Measurements from ENCODE around the gene EPN2.
"Not testable (repeated sequence)": the region's sequence is repeated elsewhere in the genome, so short reads cannot be mapped to it uniquely, and the experiment has no call there.

The EPN2 gene

GRCh38 chr17:19237139-19237388 is at the start of gene EPN2:
EPN2 (plus strand) TSS chr17:19237366; CDS start chr17:19283120, 45,754 bp downstream.
- DNase-seq (ENCODE audit: low read depth), result peak; percentile 29

GRCh38 chr17:19187883-19188869 is 49.0 kb upstream of the EPN2 start:
- DNase-seq (ENCODE audit: low read depth), result not testable (repeated sequence)

- not testable (repeated sequence) for DNase-seq (ENCODE audit: low read depth)
These were observed 48.1 kb upstream of the EPN2 start for GRCh38 chr17:19188870-19189708.

- DNase-seq (ENCODE audit: low read depth), result not testable (repeated sequence)
These were observed 47.3 kb upstream of the EPN2 start for GRCh38 chr17:19189781-19190405.

- not testable (repeated sequence) for DNase-seq (ENCODE audit: low read depth)
These were observed 40.6 kb upstream of the EPN2 start for GRCh38 chr17:19196382-19197204.

GRCh38 chr17:19202448-19202847 is 34.7 kb upstream of the EPN2 start:
- DNase-seq (ENCODE audit: low read depth), result not testable (repeated sequence)

- not testable (repeated sequence) for DNase-seq (ENCODE audit: low read depth)
These were observed 33.7 kb upstream of the EPN2 start for GRCh38 chr17:19203429-19203828.

- not testable (repeated sequence) for DNase-seq (ENCODE audit: low read depth)
These were observed 21.9 kb upstream of the EPN2 start for GRCh38 chr17:19215074-19215860.

- not testable (repeated sequence) for DNase-seq (ENCODE audit: low read depth)
These were observed 20.8 kb upstream of the EPN2 start for GRCh38 chr17:19216148-19216926.

- DNase-seq (ENCODE audit: low read depth), result not testable (repeated sequence)
These were observed 18.3 kb upstream of the EPN2 start for GRCh38 chr17:19218914-19219313.

GRCh38 chr17:19219384-19219783 is 17.8 kb upstream of the EPN2 start:
- DNase-seq (ENCODE audit: low read depth), result not testable (repeated sequence)

- not testable (repeated sequence) for DNase-seq (ENCODE audit: low read depth)
These were observed 17.0 kb upstream of the EPN2 start for GRCh38 chr17:19220195-19220594.

- DNase-seq (ENCODE audit: low read depth), result not testable (repeated sequence)
These were observed 10.3 kb upstream of the EPN2 start for GRCh38 chr17:19226610-19227588.

- not testable (repeated sequence) for DNase-seq (ENCODE audit: low read depth)
These were observed 2.5 kb upstream of the EPN2 start for GRCh38 chr17:19234676-19235075.

GRCh38 chr17:19236351-19237138 is 621 bp upstream of the EPN2 start:
- DNase-seq (ENCODE audit: low read depth), result not testable (repeated sequence)

- DNase-seq (ENCODE audit: low read depth), result peak; percentile 8
These were observed 412 bp downstream of the EPN2 start for GRCh38 chr17:19237389-19238166.

- DNase-seq (ENCODE audit: low read depth), result no peak
These were observed 970 bp downstream of the EPN2 start for GRCh38 chr17:19238167-19238505.
